K562 (cell line): Measurements from ENCODE around the gene IQSEC3. TPM values are rescaled to one million over a fixed set of nuclear protein-coding genes. Genes with fewer than 3 reads are reported as not detected.
A peak's percentile ranks its signal among the peaks of the same experiment; 100 is the strongest.

ENCODE experiments used
- ATAC-seq: fragments of 200-7000 bp; cut with Tn5 transposase; 3 replicates; pipeline ENCODE4 v1.9.1; 2020; ENCODE audit warnings: moderate library complexity
- BruUV-seq: library from RNA; stranded (reverse); fragments of 400-500 nt; replicated peaks from 2 replicates; lab custom pipeline; 2021; lab: Mats Ljungman, UMichigan
- CTCF ChIA-PET: fragments of 300-600 bp; formaldehyde crosslinking; extraction: SDS; loops from one replicate; lab custom pipeline; 2021; ENCODE audit warnings: low intra/inter-chr PET ratio; lab: Yijun Ruan, JAX
- POLR2A ChIA-PET: fragments of 300-600, 350-650 bp; sonication (Branson Sonifier 250); formaldehyde crosslinking; extraction: SDS; loops from one replicate; lab custom pipeline; 2021; ENCODE audit warnings: antibody characterized with exemption, inconsistent platforms; lab: Yijun Ruan, JAX
- DNase-seq, 4 experiments: peaks; one replicate each; pipeline versions ENCODE4 v3.0.0 to v3.0.0-alpha.2; 2011 to 2018; ENCODE audit warnings: low spot score in 3 of 4, mixed read lengths in 3 of 4; ENCODE audit errors: extremely low read depth in 1 of 4
- FAIRE-seq: peaks from 2 replicates; lab custom pipeline; 2011; peaks lifted over from hg19 to GRCh38; lab: Jason Lieb, UNC
- H2AFZ ChIP-seq: 2 replicates; pipeline ENCODE4 v1.6.0; 2011; ENCODE audit warnings: low read depth, low read length, control low read depth, inconsistent platforms
- H3K27ac ChIP-seq: fragments of 200-600 bp; 3 replicates; pipeline ENCODE4 v1.8.0; 2011; ENCODE audit warnings: low read depth, mild to moderate bottlenecking, control low read depth, inconsistent platforms, low read length, moderate library complexity, mixed read lengths; ENCODE audit errors: extremely low read depth
- H3K27me3 ChIP-seq, 2 experiments: fragments of 300-600 bp in 1 of 2; 2 replicates in 1 of 2; 3 replicates in 1 of 2; pipeline versions ENCODE4 v1.6.0 to v1.8.0; 2011; ENCODE audit warnings: inconsistent platforms in 2 of 2, low read length in 2 of 2, mild to moderate bottlenecking in 1 of 2, mixed read lengths in 1 of 2, moderate library complexity in 1 of 2; ENCODE audit not compliant: control insufficient read depth in 2 of 2, insufficient read depth in 2 of 2
- H3K36me3 ChIP-seq: fragments of 300-600 bp; 3 replicates; pipeline ENCODE4 v1.8.0; 2011; ENCODE audit warnings: mild to moderate bottlenecking, low read length, inconsistent platforms; ENCODE audit not compliant: control insufficient read depth, insufficient read depth
- H3K4me1 ChIP-seq, 2 experiments: fragments of 200-600 bp in 1 of 2; replicated peaks in 1 of 2; 2 replicates in 1 of 2; 3 replicates in 1 of 2; pipeline versions ENCODE4 v1.5.1 to v1.8.0; 2011; ENCODE audit warnings: inconsistent platforms in 2 of 2, low read length in 2 of 2, mild to moderate bottlenecking in 1 of 2, mixed read lengths in 1 of 2, moderate library complexity in 1 of 2; ENCODE audit not compliant: control insufficient read depth in 2 of 2, insufficient read depth in 2 of 2
- H3K4me2 ChIP-seq: 2 replicates; pipeline ENCODE4 v1.6.1; 2011; ENCODE audit warnings: low read length, control low read depth, inconsistent platforms, mixed read lengths; ENCODE audit not compliant: insufficient read depth
- H3K4me3 ChIP-seq: fragments of 200-600 bp; sonication (generic), shearing (Covaris generic); 2 replicates; pipeline ENCODE4 v1.5.1; 2016; ENCODE audit warnings: control low read depth, inconsistent platforms
- H3K79me2 ChIP-seq: fragments of 200-600 bp; 3 replicates; pipeline ENCODE4 v1.8.0; 2011; ENCODE audit warnings: low read length, inconsistent platforms; ENCODE audit not compliant: control insufficient read depth, insufficient read depth
- H3K9ac ChIP-seq, 2 experiments: 2 replicates each; pipeline versions ENCODE4 v1.6.0 to v1.6.1; 2011; ENCODE audit warnings: low read depth in 2 of 2, low read length in 2 of 2, control low read depth in 1 of 2, inconsistent platforms in 1 of 2, mild to moderate bottlenecking in 1 of 2, mixed read lengths in 1 of 2; ENCODE audit not compliant: insufficient read depth in 1 of 2
- H3K9me1 ChIP-seq: one replicate; pipeline ENCODE4 v1.6.0; 2011; ENCODE audit warnings: inconsistent platforms, mild to moderate bottlenecking, low read length, moderate library complexity; ENCODE audit not compliant: control insufficient read depth, insufficient read depth
- H3K9me3 ChIP-seq: replicated peaks from 2 replicates; pipeline ENCODE4 v1.5.1; 2011; ENCODE audit warnings: low read depth, low read length, inconsistent platforms; ENCODE audit not compliant: control insufficient read depth, insufficient read depth
- H4K20me1 ChIP-seq: replicated peaks from 2 replicates; pipeline ENCODE4 v1.6.1; 2011; ENCODE audit warnings: low read length, inconsistent platforms, mixed read lengths; ENCODE audit not compliant: control insufficient read depth, insufficient read depth
- ATF3 ChIP-seq, 2 experiments: fragments of 450-650 bp in 1 of 2; sonication (generic) in 1 of 2; formaldehyde crosslinking in 1 of 2; IDR thresholded peaks in 1 of 2; conservative IDR thresholded peaks in 1 of 2; 2 replicates each; pipeline versions ENCODE4 v1.6.1 to v1.8.1; 2016 to 2023; ENCODE audit warnings: mild to moderate bottlenecking in 2 of 2, moderate library complexity in 2 of 2, inconsistent platforms in 1 of 2, missing genetic modification reagents in 1 of 2
- HMGN3 ChIP-seq: IDR thresholded peaks from 2 replicates; pipeline ENCODE4 v1.6.1; 2011; ENCODE audit warnings: borderline replicate concordance, low read depth, mild to moderate bottlenecking, mixed read lengths, low read length; ENCODE audit not compliant: insufficient read length; ENCODE audit errors: extremely low read depth
- MECOM ChIP-seq: fragments of 250-450 bp; sonication (Bioruptor Pico); IDR thresholded peaks from 2 replicates; pipeline ENCODE4 v1.8.0; 2022; ENCODE audit warnings: inconsistent platforms
- PHF8 ChIP-seq: fragments of 200-600 bp; sonication (generic); IDR thresholded peaks from 2 replicates; pipeline ENCODE4 v1.6.1; 2012; ENCODE audit warnings: mixed run types, mild to moderate bottlenecking, inconsistent platforms, low read length, moderate library complexity, borderline replicate concordance
- PHTF2 ChIP-seq: fragments of 250-450 bp; sonication (Bioruptor Pico); IDR thresholded peaks from 2 replicates; pipeline ENCODE4 v1.5.0; 2021; ENCODE audit warnings: mild to moderate bottlenecking
- RBM15 ChIP-seq: fragments of 200-400 bp; formaldehyde crosslinking; IDR thresholded peaks from 2 replicates; pipeline ENCODE4 v1.6.1; 2018; ENCODE audit warnings: mild to moderate bottlenecking, low read length, moderate library complexity; ENCODE audit not compliant: insufficient read depth
- STAT5B ChIP-seq: fragments of 250-450 bp; sonication (Bioruptor Pico); IDR thresholded peaks from 2 replicates; pipeline ENCODE4 v1.8.0; 2021; ENCODE audit warnings: mild to moderate bottlenecking, inconsistent platforms
- TAF7 ChIP-seq: fragments of 450-650 bp; IDR thresholded peaks from 2 replicates; pipeline ENCODE4 v1.6.1; 2016; ENCODE audit warnings: missing genetic modification characterization, missing compliant biosample characterization
- ZEB2 ChIP-seq: fragments of 450-650 bp; IDR thresholded peaks from 2 replicates; pipeline ENCODE4 v1.6.1; 2016
- ZFP36 ChIP-seq: fragments of 150-350 bp; IDR thresholded peaks from 2 replicates; pipeline ENCODE4 v1.6.1; 2018; ENCODE audit warnings: low read length, low read depth; ENCODE audit not compliant: partially characterized antibody
- ZNF224 ChIP-seq: sonication (generic); formaldehyde crosslinking; IDR thresholded peaks from 2 replicates; pipeline ENCODE4 v1.8.0; 2022; ENCODE audit warnings: mild to moderate bottlenecking, missing genetic modification reagents
- ZNF668 ChIP-seq: fragments of 250-450 bp; sonication (Bioruptor Pico); IDR thresholded peaks from 2 replicates; pipeline ENCODE4 v1.8.0; 2022; ENCODE audit warnings: mild to moderate bottlenecking, inconsistent platforms
- WGBS: fragments of 100-300 bp; shearing (Covaris generic); methylation state at CpG from one replicate; pipeline ENCODE4 v1.1.6; 2016; ENCODE audit warnings: low coverage, mixed read lengths; ENCODE audit not compliant: insufficient coverage; ENCODE audit errors: missing lambda C conversion rate; 5-methylcytosine and 5-hydroxymethylcytosine counted together
- in situ Hi-C: fragments of 300-500 bp; cut with MboI; formaldehyde crosslinking; loops from 4 replicates; pipeline ENCODE4 v1.15.0; 2018; ENCODE audit warnings: inconsistent platforms, mixed read lengths
- intact Hi-C: fragments of 100-400 bp; cut with micrococcal nuclease; formaldehyde crosslinking; loops from 2 replicates; pipeline ENCODE4 v1.14.2; 2022
- polyA plus RNA-seq, 8 experiments: library from polyadenylated mRNA; depleted of rRNA in 4 of 8; stranded (reverse) in 5 of 8; unstranded in 3 of 8; fragments of >200 nt; fragmentation: Nextera tagmentation in 2 of 8; fragmentation: Illumina TruSeq in 1 of 8; extraction: Ambion mirVana in 2 of 8; extraction: Trizol in 1 of 8; gene quantifications; 2 replicates each; pipeline versions ENCODE4 v1.2.1 to v1.2.3, GENCODE V29; 2011 to 2014; ENCODE audit warnings: inconsistent platforms in 1 of 8, missing spikeins in 1 of 8
- total RNA-seq, 7 experiments: library from RNA; depleted of rRNA in 6 of 7; stranded (reverse); fragments of >200 nt in 6 of 7; fragmentation: Illumina TruSeq in 2 of 7; extraction: Trizol in 2 of 7; gene quantifications; 2 replicates each; pipeline versions ENCODE4 v1.2.1 to v1.2.3, GENCODE V29; 2011 to 2021; ENCODE audit warnings: low replicate concordance in 1 of 7
- TF ChIP-seq, protein P1 (sequence below): fragments of 250-450 bp; sonication (Bioruptor Pico); IDR thresholded peaks from 2 replicates; pipeline ENCODE4 v1.5.1; 2021; ENCODE audit warnings: mild to moderate bottlenecking

The IQSEC3 gene
- total and polyA plus RNA-seq, 9 of the 15 experiments (the other 6 are each of a cell fraction or from before 2014, with no cell fraction given), result under 0.01 to 0.25 (median 0.08) TPM; not detected in 3

DNA sequence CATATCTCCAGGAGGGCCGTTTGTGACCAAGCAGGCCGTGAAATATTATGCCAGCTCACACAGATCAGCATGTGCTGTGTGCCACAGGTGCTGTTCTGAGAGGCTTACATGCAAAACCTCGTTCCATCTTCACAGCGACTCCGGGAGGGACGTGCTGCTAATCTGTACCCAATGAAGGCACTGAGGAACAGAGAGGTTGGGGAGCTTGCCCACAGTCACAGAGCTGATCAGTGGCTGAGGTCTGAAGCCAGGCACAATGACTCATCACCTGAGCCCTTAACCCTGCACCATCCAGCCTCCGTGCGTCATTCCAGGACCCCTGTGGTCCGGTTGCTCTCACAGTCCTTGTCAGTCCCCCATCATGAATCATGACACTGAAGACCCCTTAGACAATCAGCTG, 80.7 kb downstream of the IQSEC3 start:
- intact Hi-C loops (no loop called here), in situ Hi-C loops (no loop called here)
- Histone ChIP-seq H3K9me3 (no peaks in the 10 kb centered on the region), H2AFZ (no peak overlapping the region), H4K20me1 (no peaks in the 10 kb centered on the region), H3K9me1 (no peaks in the 10 kb centered on the region), H3K4me3 (no peak overlapping the region), H3K27ac (no peak overlapping the region), H3K79me2 (no peaks in the 10 kb centered on the region), H3K4me1 (no peaks in the 10 kb centered on the region; a peak in 1 of 5 replicates), H3K4me2 (no peak overlapping the region), H3K9ac (no peak overlapping the region), H3K27me3 (peaks cover 7 to 42% of the 10 kb centered on the region in 2 experiments), H3K36me3 (no peaks in the 10 kb centered on the region)
- ChIA-PET CTCF (no interaction called here), POLR2A (no interaction called here)
- TF ChIP-seq ZNF668 (CRISPR knock-in tag) (no peak), PHF8 (no peak), ZEB2 (no peak), HMGN3 (no peak), PHTF2 (no peak), ATF3 (IDR thresholded peaks at IDR 0.05) (peak; percentile 17; the same call in 1 of the 2 replicates), ATF3 (CRISPR knock-in tag; conservative IDR thresholded peaks at IDR 0.05) (no peak), ZFP36 (peak; percentile 41), STAT5B (CRISPR knock-in tag) (no peak), RBM15 (no peak), TAF7 (no peak), MECOM (CRISPR knock-in tag) (no peak), ZNF224 (CRISPR knock-in tag) (no peak)
- TF ChIP-seq, protein P1, sequence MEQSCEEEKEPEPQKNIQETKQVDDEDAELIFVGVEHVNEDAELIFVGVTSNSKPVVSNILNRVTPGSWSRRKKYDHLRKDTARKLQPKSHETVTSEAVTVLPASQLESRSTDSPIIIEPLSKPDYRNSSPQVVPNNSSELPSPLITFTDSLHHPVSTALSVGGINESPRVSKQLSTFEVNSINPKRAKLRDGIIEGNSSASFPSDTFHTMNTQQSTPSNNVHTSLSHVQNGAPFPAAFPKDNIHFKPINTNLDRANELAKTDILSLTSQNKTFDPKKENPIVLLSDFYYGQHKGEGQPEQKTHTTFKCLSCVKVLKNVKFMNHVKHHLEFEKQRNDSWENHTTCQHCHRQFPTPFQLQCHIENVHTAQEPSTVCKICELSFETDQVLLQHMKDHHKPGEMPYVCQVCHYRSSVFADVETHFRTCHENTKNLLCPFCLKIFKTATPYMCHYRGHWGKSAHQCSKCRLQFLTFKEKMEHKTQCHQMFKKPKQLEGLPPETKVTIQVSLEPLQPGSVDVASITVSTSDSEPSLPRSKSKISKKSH (CRISPR knock-in tag), result no peak
- WGBS, result 0% methylated on average over 9 of the region's 9 CpGs
- no peak for ATAC-seq
- FAIRE-seq, result no peak
- no peak for DNase-seq
- BruUV-seq, result no TSS peak
